A549 (cell line): ENCODE measurements around the gene DHX34.
"Not testable (repeated sequence)": the region's sequence is repeated elsewhere in the genome, so short reads cannot be mapped to it uniquely, and the experiment has no call there.

Experiments
- HOXA7 ChIP-seq: fragments of 250-450 bp; sonication (Bioruptor Pico); IDR thresholded peaks from 2 replicates; pipeline ENCODE4 v1.5.0; 2020; ENCODE audit warnings: mild to moderate bottlenecking, moderate library complexity
- KDM1A ChIP-seq: fragments of 200-600 bp; sonication (generic); IDR thresholded peaks from 2 replicates; pipeline ENCODE4 v1.6.1; 2016; ENCODE audit warnings: low read depth, mild to moderate bottlenecking
- MYC ChIP-seq: IDR thresholded peaks from 2 replicates; pipeline ENCODE4 v1.6.1; 2012; ENCODE audit warnings: mild to moderate bottlenecking, inconsistent platforms, low read length, improper control_type of control experiment, borderline replicate concordance
- TF ChIP-seq, protein P1 (sequence below): fragments of >200 bp; sonication (Bioruptor Twin); formaldehyde crosslinking; IDR thresholded peaks from 3 replicates; pipeline ENCODE4 v1.5.1; 2016

DNA sequence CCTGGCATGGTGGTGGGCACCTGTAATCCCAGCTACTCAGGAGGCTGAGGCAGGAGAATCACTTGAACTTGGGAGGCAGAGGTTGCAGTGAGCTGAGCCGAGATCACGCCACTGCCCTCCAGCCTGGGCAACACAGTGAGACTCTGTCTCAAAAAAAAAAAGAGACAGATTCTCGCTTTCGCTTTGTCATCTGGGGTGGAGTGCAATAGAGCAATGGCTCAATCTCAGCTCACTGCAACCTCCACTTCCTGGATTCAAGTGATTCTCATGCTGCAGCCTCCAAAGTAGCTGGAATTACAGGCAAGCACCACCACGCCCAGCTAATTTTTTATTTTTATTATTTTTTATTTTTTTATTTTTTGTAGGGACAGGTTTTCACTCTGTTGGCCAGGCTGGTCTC, 39.6 kb downstream of the DHX34 start:
- not testable (repeated sequence) for TF ChIP-seq HOXA7 (CRISPR knock-in tag); MYC; KDM1A
- TF ChIP-seq, protein P1, sequence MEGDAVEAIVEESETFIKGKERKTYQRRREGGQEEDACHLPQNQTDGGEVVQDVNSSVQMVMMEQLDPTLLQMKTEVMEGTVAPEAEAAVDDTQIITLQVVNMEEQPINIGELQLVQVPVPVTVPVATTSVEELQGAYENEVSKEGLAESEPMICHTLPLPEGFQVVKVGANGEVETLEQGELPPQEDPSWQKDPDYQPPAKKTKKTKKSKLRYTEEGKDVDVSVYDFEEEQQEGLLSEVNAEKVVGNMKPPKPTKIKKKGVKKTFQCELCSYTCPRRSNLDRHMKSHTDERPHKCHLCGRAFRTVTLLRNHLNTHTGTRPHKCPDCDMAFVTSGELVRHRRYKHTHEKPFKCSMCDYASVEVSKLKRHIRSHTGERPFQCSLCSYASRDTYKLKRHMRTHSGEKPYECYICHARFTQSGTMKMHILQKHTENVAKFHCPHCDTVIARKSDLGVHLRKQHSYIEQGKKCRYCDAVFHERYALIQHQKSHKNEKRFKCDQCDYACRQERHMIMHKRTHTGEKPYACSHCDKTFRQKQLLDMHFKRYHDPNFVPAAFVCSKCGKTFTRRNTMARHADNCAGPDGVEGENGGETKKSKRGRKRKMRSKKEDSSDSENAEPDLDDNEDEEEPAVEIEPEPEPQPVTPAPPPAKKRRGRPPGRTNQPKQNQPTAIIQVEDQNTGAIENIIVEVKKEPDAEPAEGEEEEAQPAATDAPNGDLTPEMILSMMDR, result not testable (repeated sequence)
